HG03039 (cell line): ENCODE measurements around the gene PDZD4.

Experiments
- ATAC-seq: cut with Tn5 transposase; IDR thresholded peaks from one replicate; pipeline ENCODE4 v1.9.1; 2021; ENCODE audit warnings: mild to moderate bottlenecking, moderate library complexity; ENCODE audit not compliant: unreplicated experiment

Gene PDZD4

GRCh38 chrX:153761863-153762262, 68.5 kb downstream of the PDZD4 start:
- no peak for ATAC-seq

- ATAC-seq: no peak
Observed at GRCh38 chrX:153755136-153755535, 75.2 kb downstream of the PDZD4 start.
